Suppressor macrophage treated with lipopolysaccharide for 4 hours (primary cell): Measurements from ENCODE around the gene ENHO.

Experiments used
- DNase-seq: peaks from one replicate; pipeline ENCODE4 v3.0.0-alpha.2; 2020

Gene ENHO

DNA sequence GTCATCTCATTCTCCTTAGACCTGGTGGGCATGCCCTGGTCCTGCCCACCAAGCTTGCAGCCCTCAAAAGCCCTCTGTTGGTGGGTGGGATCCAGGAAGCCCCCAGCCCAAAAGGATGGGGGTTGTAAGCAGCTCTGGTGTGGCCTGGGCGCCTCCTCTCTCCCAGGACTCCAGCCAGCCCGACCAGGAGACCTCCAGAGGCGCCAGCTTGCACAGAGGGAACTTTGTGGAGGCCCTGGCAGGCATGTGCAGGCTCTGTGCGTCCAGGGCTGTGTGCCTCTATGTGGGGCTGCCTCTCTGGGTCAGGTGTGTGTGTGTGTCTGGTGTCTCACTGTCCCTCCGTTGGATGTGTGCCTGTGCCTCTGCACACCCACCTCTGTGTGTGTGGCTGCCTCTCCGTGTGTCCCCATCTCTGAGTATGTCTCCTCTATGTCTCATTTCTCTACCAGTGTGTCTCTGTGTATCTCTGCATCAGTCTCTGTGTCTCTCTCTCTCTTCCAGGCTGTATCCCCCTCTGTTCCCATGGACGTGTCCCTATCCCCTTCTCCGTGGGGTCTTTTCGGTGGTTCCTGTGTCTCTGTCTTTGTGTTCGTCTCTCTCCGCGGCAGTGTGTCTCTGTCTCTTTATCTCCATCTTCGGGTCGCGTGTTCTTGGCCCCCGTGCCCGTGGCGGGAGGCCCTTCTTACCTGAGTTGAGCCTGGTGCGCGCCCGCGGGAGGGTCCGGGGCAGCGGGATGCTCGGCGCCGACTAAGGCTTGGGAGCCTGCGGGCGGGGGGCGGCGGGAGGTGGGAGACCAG lies 501 bp downstream of the ENHO start:
- DNase-seq = no peak

- no peak for DNase-seq
These were observed 1.3 kb downstream of the ENHO start for GRCh38 chr9:34521406-34522045.

GRCh38 chr9:34520505-34521385 lies 2.0 kb downstream of the ENHO start:
- DNase-seq = no peak

DNA sequence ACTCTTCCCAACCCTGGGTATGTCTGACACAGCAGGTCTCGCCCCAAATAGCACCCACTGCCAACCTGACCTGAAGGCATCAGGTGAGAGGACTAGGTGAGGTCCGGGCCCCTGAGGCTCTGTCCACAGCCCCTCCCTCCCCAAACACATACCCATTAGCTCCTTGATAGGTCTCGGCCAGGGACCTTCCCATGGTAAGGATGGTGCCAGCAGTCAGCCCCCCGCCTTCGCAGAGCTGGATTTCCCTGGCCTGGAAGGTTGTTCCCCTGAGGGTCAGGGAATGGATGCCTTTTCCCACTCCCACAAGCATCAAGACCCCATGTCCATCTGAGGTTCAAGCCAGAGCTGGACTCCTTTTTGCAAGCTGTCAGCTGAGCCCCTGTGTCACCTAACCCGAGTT lies 2.7 kb downstream of the ENHO start:
- no peak for DNase-seq

DNA sequence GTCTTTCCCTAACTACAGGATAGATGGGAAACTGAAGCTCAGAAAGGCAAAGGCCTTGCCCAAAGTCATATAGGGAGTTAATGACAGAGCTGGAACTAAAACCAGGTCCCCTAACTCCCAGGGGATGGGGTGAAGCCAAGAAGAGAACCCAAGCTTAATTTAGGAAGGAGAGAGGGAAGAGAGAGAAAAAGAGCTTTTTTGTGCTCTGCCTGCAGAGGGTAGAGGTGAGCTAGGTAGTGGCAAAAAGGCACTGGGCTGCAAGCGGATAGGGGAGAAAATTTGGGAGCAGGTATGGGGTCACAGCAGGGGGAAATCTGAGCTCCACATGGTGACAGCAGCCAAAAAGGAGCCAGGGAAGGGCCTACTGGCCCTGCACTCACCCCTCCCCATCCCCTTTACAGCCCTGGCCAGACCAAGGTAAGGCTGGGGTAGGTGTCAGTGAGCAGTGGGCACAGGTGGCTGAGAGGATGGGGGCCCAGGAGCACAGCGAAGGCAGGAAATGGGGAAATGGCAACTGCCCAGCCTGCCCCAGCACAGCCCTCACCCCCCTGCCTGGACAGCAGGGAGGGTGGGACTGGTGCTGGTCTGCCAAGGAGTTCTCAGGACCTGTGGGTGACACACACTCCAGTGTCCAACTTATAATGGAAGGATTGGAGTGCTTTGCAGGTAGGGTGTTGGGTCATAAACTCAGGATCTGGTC lies 3.3 kb downstream of the ENHO start:
- no peak for DNase-seq

GRCh38 chr9:34518896-34519295 lies 3.9 kb downstream of the ENHO start:
- no peak for DNase-seq

GRCh38 chr9:34518110-34518616 lies 4.6 kb downstream of the ENHO start:
- no peak for DNase-seq

GRCh38 chr9:34517185-34517584 lies 5.6 kb downstream of the ENHO start:
- no peak for DNase-seq

- no peak for DNase-seq
These were observed 6.8 kb downstream of the ENHO start for GRCh38 chr9:34515959-34516358.

DNA sequence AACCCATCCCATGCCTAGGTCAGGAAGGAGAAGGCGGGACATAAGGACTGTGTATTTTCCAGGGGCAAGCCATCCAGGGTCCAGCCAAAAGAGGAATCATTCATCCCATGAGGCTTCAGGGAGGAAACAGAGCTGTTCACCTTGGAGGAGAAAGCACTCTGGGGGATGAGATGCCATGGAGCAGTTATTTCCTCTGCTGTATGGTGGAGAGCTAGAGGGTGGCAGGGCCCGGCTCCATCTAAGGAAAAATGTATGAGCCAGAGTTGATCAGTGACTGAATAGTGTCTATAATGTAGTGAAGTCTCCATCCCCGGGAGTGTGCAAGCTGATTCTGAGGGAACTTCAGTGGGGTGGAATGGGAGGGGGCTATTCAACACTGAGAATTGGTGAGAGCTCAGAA lies 8.0 kb downstream of the ENHO start:
- DNase-seq = no peak

DNA sequence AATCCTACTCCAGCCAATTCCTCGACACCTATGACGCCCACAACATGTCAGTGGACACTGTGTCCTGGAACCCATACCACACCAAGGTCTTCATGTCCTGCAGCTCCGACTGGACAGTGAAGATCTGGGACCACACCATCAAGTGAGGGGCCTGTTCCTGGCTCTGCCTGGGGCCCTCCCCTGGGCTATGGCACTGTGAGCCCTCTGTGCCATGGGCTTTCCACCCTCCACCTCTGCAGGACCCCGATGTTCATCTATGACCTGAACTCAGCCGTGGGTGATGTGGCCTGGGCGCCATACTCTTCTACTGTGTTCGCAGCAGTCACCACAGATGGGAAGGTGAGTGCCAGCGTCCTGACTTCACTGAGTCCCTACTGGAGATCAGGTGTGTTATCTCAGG lies 8.4 kb downstream of the ENHO start:
- DNase-seq = no peak

GRCh38 chr9:34513567-34514214 lies 9.1 kb downstream of the ENHO start:
- no peak for DNase-seq

DNA sequence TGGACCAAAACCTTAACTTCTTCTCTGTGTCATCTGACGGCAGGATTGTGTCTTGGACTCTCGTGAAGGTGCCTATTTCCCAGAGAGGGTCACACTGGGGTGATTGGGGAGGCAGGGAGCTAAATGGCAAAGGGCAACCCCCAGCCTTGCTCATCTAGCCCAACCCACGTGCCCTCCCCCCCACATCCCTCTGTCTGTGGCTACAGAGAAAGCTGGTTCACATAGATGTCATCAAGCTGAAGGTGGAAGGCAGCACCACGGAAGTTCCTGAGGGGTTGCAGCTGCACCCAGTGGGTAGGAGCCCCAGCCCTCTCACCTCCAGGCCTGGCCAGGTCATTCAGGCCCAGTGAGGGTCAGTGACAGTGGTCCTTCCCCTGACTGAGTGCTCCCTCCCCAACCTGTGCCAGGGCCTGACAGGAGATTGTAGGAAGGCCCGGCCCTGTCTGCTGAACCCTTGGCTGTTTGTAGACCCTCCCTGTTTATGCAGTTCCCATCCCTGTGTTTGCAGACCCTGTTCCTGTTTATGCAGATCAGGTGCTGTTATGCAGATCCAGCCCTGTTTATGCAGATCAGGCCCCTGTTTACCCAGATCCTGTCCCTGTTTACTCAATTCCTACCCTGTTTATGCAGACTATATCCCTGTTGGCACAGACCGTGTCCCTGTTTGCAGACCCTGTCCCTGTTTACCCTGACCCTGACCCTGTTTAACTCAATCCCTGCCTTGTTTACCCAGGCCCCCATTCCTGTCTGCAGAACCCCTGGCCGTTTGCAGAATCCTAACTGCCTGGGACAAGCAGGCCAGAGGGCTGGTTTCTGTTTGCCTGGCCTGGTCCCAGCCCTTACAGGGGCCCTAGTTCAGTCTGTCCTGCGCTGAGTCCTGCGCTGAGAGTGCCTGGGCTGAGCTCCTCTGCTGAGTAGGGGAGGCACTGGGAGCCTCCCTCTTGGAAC lies 10.4 kb downstream of the ENHO start:
- no peak for DNase-seq

- no peak for DNase-seq
These were observed 12.0 kb downstream of the ENHO start for GRCh38 chr9:34510497-34511468.

GRCh38 chr9:34508951-34509350 lies 13.8 kb downstream of the ENHO start:
- no peak for DNase-seq

- no peak for DNase-seq
These were observed 14.3 kb downstream of the ENHO start for GRCh38 chr9:34508463-34508862.

DNA sequence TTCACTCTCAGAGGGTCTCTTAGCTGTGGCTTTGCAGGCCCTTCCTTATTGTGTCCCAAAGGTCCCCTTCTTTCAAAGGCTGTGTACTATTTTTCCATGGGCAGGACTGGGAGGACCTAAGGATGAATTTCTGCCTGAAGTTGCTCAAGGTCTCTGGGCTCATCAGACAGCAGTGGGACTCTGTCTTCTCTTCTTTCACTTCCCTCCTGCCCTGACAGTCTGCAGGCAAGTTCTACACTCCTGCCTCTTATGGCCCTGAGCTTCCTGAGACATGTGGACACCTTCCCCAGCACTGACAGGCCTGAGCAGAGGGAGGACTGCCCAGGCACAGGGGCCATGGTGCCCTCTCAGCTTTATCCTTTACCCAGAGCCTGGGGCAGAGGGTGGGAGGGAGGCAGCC lies 14.8 kb downstream of the ENHO start:
- no peak for DNase-seq

DNA sequence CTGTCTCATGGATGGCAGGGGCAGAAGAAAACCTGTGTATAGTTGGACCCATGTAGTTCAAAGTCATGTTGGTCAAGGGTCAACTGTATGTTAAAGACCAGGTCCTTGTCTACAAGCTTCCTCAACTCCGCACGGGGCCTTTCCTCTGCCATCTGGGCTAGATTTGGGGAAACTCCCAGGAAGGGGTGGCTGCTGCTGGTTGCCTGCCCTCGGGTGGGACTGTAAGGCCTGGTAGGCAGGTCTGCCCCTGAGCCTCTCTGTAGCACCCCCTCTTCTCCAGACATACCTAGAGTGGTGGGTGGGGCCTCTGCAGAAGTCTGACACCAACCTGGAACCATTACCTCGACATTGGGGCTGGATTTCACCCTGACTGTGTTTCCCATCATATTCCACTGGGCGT lies 15.2 kb downstream of the ENHO start:
- no peak for DNase-seq

DNA sequence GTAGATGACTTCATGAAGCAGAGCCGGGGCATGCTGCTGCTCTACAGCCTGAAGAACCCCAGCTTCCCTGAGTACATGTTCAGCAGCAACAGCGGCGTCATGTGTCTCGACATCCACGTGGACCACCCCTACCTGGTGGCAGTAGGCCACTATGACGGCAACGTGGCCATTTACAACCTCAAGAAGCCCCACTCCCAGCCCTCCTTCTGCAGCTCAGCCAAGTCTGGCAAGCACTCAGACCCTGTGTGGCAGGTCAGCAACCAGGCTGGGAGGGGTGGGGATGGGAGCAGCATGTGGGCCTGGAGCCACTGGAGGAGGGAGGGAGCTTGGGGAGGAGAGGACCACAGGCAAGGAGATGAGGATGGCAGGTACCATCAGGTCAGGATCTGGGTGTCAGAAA lies 16.2 kb downstream of the ENHO start:
- DNase-seq = no peak
